K562 (cell line): ENCODE data around the gene ACSBG1. TPM values are rescaled to one million over a fixed set of nuclear protein-coding genes. Genes with fewer than 3 reads are reported as not detected.

ENCODE experiments used
- ARID2 ChIP-seq: fragments of 450-650 bp; IDR thresholded peaks from 2 replicates; pipeline ENCODE4 v1.6.1; 2017; ENCODE audit warnings: antibody characterized with exemption, mild to moderate bottlenecking
- E2F6 ChIP-seq, 2 experiments: IDR thresholded peaks; 2 replicates each; pipeline ENCODE4 v1.6.1; 2011; ENCODE audit warnings: borderline replicate concordance in 1 of 2, control low read depth in 1 of 2, low read depth in 1 of 2, low read length in 1 of 2, mild to moderate bottlenecking in 1 of 2, mixed read lengths in 1 of 2, moderate library complexity in 1 of 2; ENCODE audit not compliant: insufficient read depth in 1 of 2, insufficient read length in 1 of 2, poor library complexity in 1 of 2, severe bottlenecking in 1 of 2; ENCODE audit errors: extremely low read depth in 1 of 2
- FOXK2 ChIP-seq, 2 experiments: fragments of 450-650 bp; IDR thresholded peaks in 1 of 2; conservative IDR thresholded peaks in 1 of 2; 2 replicates each; pipeline ENCODE4 v1.6.1; 2016; ENCODE audit warnings: low read depth in 2 of 2, mild to moderate bottlenecking in 1 of 2
- NFE2 ChIP-seq: IDR thresholded peaks from 2 replicates; pipeline ENCODE4 v1.6.1; 2014; ENCODE audit warnings: antibody characterized with exemption, low read depth
- NFIC ChIP-seq: fragments of 450-650 bp; IDR thresholded peaks from 2 replicates; pipeline ENCODE4 v1.6.1; 2017; ENCODE audit warnings: mild to moderate bottlenecking, inconsistent platforms
- NFRKB ChIP-seq: fragments of 450-650 bp; IDR thresholded peaks from 2 replicates; pipeline ENCODE4 v1.6.1; 2016; ENCODE audit warnings: low read depth
- PML ChIP-seq: IDR thresholded peaks from 2 replicates; pipeline ENCODE4 v1.6.1; 2012; ENCODE audit warnings: low read length, inconsistent platforms
- ZNF445 ChIP-seq: fragments of 250-450 bp; sonication (Bioruptor Pico); IDR thresholded peaks from 2 replicates; pipeline ENCODE4 v1.4.0; 2020; ENCODE audit warnings: low read depth, mild to moderate bottlenecking, moderate library complexity
- polyA plus RNA-seq, 8 experiments: library from polyadenylated mRNA; depleted of rRNA in 4 of 8; stranded (reverse) in 5 of 8; unstranded in 3 of 8; fragments of >200 nt; fragmentation: Nextera tagmentation in 2 of 8; fragmentation: Illumina TruSeq in 1 of 8; extraction: Ambion mirVana in 2 of 8; extraction: Trizol in 1 of 8; gene quantifications; 2 replicates each; pipeline versions ENCODE4 v1.2.1 to v1.2.3, GENCODE V29; 2011 to 2014; ENCODE audit warnings: inconsistent platforms in 1 of 8, missing spikeins in 1 of 8
- total RNA-seq, 7 experiments: library from RNA; depleted of rRNA in 6 of 7; stranded (reverse); fragments of >200 nt in 6 of 7; fragmentation: Illumina TruSeq in 2 of 7; extraction: Trizol in 2 of 7; gene quantifications; 2 replicates each; pipeline versions ENCODE4 v1.2.1 to v1.2.3, GENCODE V29; 2011 to 2021; ENCODE audit warnings: low replicate concordance in 1 of 7
- TF ChIP-seq, protein P1 (sequence below): fragments of 450-650 bp; IDR thresholded peaks from 2 replicates; pipeline ENCODE4 v1.6.1; 2017; ENCODE audit warnings: antibody characterized with exemption
- TF ChIP-seq, protein P2 (sequence below): fragments of 250-450 bp; sonication (Bioruptor Pico); IDR thresholded peaks from 2 replicates; pipeline ENCODE4 v1.4.0; 2020; ENCODE audit warnings: mild to moderate bottlenecking, moderate library complexity

The ACSBG1 gene
- total and polyA plus RNA-seq, 9 of the 15 experiments (the other 6 are each of a cell fraction or from before 2014, with no cell fraction given), result 0.36 to 6.4 (median 2.5) TPM

DNA sequence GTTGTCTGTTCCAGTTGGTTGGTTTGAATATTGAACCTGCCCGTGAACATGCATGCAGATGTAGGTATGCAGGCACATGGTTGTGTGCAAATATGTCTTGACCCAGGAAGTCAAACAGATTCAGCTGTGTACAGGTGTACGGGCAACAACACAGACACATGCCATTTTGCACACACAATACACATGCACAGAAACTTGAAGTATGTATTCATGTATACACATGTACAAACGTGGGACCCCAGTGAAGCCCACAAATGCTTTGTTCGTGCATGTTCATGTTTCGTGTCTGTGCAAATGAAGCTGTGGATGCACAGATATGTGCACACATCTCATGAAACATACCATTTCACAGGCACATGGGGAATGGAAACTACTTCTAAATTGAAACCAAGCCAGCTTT, 54.5 kb downstream of the ACSBG1 start (continued):
- no peak for TF ChIP-seq E2F6 (IDR thresholded peaks at IDR 0.05; ENCODE audit: borderline replicate concordance in 1 of 2, extremely low read depth in 1 of 2, insufficient read depth in 1 of 2, insufficient read length in 1 of 2, low read depth in 1 of 2, low read length in 1 of 2, poor library complexity in 1 of 2, severe bottlenecking in 1 of 2)
- no peak for TF ChIP-seq FOXK2 (conservative IDR thresholded peaks at IDR 0.05 in 1 of 2, IDR thresholded peaks at IDR 0.05 in 1 of 2; ENCODE audit: low read depth in 2 of 2)
- TF ChIP-seq ARID2, result no peak
- TF ChIP-seq PML, result no peak
- TF ChIP-seq, protein P1, sequence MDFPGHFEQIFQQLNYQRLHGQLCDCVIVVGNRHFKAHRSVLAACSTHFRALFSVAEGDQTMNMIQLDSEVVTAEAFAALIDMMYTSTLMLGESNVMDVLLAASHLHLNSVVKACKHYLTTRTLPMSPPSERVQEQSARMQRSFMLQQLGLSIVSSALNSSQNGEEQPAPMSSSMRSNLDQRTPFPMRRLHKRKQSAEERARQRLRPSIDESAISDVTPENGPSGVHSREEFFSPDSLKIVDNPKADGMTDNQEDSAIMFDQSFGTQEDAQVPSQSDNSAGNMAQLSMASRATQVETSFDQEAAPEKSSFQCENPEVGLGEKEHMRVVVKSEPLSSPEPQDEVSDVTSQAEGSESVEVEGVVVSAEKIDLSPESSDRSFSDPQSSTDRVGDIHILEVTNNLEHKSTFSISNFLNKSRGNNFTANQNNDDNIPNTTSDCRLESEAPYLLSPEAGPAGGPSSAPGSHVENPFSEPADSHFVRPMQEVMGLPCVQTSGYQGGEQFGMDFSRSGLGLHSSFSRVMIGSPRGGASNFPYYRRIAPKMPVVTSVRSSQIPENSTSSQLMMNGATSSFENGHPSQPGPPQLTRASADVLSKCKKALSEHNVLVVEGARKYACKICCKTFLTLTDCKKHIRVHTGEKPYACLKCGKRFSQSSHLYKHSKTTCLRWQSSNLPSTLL, result no peak
- no peak for TF ChIP-seq NFIC
- no peak for TF ChIP-seq NFE2
- TF ChIP-seq NFRKB, result no peak
- no peak for TF ChIP-seq ZNF445
- TF ChIP-seq, protein P2, sequence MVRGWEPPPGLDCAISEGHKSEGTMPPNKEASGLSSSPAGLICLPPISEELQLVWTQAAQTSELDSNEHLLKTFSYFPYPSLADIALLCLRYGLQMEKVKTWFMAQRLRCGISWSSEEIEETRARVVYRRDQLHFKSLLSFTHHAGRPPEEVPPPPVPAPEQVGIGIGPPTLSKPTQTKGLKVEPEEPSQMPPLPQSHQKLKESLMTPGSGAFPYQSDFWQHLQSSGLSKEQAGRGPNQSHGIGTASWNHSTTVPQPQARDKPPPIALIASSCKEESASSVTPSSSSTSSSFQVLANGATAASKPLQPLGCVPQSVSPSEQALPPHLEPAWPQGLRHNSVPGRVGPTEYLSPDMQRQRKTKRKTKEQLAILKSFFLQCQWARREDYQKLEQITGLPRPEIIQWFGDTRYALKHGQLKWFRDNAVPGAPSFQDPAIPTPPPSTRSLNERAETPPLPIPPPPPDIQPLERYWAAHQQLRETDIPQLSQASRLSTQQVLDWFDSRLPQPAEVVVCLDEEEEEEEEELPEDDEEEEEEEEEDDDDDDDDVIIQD (CRISPR knock-in tag), result no peak
